ENCODE measurements around the gene ACTN3.

DNA sequence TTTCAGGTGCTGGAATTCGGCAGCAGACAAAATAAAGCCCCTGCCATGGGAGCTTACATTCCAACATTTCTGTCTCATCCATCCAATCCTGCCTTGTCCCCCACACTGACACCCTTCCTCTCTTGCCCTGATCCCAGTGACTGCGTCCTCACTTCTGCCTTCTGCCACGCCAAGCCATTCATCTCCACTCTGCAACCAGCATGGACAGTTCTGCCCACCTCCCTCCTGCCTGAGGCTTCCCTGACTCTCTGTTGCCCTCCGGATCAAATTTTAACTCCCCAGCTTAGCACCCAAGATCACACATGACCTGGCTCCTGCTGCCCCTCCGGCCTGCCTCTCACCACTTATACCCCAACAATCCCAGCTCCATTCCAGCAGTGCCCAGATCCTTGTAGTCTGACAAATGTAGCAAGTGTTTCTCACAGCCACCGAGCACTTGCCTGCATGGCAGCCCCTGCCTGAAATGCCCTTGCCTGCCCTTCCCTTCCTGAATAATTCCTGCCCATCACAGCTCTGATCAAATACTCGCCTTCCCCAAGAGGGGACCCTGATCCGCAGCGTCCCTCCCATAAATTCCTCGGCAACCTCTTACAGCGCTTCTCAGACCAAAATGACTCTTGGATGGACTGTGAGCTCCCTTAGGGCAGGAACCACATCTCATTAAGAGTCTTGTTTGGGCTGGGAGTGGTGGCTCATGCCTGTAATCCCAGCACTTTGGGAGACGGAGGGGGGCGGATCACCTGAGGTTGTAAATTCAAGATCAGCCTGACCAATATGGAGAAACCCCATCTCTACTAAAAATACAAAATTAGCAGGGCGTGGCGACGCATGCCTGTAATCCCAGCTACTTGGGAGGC, 2.3 kb downstream of the ACTN3 start:
- no peak for TF ChIP-seq CTCF (IDR thresholded peaks at IDR 0.05)
- no peak for TF ChIP-seq POLR2A (IDR thresholded peaks at IDR 0.05)
